ENCODE measurements around the gene PATZ1.

PATZ1 gene

DNA sequence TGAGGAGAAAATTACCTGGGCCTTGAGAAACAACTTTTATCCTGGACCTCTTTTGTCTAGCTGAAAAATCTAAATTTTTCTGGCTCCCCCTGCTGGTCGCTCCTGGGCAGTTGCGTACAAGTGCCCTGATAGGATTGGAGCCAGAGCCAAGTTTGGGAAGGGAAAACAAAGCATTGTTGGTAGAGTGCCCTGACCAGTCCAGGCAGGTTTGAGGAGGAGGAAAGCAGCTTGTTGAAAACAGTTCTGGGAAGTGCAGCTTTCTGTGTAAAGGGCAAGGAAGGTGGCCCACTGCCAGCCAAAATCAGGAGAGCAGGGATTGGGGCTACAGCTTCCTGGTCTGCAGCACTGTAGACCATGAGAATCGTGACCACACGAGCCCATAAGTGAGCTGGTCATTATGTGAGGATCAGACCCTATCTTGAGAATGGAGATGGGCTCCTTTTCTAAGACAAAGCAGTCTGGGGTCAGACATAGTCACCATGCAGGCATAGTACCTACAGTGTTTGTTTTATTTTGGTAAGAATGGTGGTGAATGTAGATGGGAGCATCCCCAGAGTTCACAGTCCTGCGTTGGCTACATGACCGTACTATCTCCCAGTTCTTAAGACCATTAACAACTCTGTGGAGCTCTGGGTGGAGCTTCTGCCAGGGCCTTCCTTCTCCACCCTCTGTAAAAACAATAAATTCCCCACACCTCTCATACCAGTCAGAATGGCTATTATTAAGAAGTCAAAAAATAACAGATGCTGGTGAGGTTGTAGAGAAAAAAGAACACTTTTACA lies 32.6 kb downstream of the PATZ1 start:
- DNase-seq = peak; percentile 82

DNA sequence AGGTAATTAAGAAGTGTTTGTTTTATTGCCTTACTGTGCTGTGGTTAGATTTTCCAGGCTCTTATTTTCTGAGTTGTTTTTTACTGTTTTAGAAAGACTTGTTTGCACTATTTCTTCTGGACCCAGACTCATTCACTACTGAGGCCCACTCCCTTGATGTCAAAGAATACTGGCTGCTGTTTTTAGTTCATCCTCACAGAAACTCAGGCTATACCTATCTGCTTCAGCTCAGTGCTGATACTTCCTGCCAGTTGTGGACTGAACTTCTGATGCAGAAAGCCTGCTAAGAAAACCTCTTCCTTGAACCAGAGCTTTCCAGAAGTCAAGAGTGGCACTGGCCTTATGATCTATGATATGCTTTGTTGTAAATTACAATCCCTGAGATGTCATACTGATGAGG lies 38.0 kb downstream of the PATZ1 start:
- no peak for DNase-seq

DNA sequence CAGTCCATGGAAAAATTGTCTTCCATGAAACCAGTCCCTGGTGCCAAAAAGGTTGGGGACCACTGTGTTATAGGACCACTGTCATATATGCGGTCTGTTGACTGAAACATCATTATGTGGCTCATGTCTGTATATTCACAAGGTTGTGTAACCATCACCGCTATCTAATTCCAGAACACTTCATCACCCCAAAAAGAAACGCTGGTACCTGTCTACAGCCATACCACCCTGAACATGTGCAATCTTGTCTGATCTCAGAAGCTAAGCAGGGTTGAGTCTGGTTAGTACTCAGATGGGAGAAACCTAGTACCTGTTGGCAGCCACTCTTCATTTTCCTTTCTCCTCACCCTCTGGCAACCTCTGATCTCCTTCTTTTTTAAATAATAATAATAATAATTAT lies 41.0 kb downstream of the PATZ1 start:
- no peak for DNase-seq

DNA sequence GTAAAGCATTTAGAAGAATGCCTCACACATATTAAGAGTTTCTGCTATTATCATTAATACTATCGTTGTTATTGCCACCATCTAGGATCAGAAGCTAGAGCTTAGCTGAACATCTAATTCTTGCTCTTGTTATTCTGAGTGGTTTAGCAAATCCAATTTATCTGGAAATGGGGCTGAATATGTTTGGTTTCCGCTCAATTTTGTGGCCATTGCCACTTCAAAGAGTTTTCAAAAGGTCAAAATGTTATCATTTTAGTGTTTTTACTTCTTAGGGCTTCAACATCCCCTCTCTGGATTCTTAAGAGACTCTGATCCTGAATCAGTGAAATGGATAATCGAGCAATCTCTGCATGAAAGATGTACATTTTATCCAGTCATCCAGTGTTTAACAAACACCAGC lies 43.6 kb downstream of the PATZ1 start:
- DNase-seq = no peak

DNA sequence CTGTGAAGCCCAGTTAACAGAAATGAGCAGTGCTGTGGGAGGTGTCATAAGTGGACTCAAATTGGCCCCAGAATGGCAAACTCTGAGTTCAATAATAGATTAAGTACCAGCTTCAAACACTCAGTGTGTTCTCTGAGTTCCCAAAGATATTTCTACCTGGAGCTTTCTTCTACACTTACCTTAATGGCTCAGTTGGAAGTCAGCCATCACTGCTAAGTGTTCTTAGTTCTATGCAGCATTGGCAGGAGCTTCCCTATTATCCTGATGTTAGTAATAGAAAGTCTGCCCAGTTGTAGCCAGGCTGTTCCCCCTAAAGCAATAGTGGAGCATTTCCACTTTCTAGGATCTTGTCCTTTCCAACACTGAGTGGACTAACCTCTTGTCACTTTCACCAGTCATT lies 44.1 kb downstream of the PATZ1 start:
- DNase-seq = no peak

DNA sequence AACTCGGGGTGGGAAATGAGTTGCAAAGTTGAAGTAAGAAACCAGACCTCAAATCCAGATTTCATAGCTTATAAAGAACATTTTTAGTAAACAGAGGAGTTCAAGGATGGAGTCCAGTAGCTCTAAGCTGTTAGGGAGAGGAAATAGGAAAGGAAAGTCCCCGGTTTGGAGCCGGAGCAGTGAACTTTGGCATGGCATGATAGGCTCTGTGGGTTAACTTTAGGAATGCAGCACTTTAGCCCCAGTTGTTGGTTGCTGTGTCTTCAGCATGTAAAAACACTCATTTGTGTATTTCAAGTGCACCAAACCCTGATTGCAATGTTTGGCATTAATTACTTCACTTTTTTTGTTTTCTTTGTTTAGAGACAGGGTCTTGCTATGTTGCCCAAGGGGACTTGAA lies 45.2 kb downstream of the PATZ1 start:
- DNase-seq = no peak

DNA sequence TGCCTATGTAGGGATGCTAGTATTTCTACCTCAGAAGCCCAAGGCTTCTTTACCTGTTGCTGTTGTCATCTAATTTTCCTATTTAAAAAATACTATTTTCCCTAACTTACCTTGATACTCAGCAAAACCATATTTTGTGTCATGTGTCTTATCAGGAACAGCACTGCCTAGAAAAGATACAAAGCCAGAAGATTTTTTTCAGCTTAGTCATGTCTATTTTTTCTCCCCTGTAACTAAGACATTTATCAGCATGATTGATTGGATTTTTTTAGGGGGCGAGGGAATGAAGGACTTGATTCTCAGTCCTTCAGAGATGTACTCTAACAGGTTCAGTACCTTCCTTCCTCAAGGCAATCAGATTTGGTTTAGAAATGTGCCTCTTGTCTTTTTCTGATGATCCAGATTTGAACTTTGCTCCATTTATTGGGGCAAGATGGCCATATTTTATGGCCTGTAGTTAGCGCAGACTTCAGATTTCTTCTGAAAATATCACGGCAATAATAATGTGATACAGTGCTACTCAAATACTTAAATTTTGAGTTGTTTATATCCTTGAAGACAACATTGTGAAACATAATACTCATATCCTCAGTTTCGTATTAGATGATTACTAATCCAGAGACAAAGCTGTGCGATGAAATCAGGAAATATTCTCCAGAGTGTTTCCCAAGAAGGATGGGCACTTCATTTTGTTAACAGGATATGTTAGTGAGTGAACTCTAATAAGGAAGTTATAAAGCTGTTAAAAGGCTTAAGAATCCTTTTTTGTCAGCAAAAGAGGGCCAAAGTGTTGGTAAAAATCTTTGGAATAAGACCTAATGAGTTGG lies 50.1 kb downstream of the PATZ1 start:
- DNase-seq = no peak

DNA sequence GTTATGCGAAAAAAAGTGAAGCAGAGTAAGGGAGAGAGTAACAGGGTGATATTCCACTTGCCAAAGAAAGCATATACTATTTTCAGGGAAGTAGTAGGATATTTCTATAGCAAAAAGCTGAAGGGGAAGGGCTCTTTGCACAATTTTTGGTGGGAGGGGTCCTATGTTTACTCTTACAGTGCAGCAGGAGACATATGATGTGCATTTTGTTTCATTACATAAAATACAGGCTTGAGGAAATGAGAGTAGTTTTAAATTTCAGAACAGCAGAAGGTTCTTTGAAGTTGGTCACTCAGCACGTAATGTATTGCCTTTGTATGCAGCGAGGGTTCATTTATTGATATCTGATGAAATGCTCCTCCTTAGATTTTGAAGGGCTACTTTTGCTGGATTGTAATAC lies 50.8 kb downstream of the PATZ1 start:
- DNase-seq = no peak

DNA sequence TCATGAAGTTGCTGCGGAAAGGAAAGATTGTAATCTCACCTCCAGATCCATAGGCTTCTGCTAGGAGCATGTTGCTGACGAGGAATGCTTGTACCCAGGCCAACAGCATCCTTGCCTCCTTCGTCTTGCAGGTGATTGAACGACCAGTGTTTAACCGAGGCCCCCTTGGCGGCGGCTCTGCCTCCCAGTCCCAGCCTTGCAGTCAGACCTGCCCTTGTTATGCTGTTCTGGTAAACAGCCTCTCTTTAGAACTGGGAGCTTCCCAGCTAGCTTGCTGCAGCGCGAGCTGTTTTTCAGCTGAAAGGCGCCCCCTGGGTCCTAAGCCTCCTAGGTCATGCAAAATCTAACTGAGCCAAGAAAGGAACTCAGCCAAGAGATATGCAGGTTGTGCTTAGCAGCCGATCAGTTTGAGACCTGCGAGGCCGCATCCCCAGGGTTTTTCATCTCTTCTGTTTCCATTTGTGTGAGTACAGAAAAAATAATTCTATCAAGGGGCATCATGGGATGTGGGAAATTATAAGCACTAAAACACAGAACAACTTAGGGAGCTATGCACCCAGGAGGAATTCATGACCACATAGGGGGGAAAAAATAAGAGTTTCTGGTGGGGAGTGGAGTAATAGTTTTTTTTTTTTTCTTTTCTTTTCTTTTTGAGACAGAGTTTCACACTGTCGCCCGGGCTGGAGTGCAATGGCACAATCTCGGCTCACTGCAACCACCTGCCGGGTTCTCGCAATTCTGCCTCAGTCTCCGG lies 53.7 kb downstream of the PATZ1 start, which contains the start of gene PIK3IP1:
Gene PIK3IP1 (minus strand): TSS at position 253 of the 754 bp plus-strand sequence. CDS start 144 bp downstream, at position 109.
- DNase-seq = peak; percentile 94

DNA sequence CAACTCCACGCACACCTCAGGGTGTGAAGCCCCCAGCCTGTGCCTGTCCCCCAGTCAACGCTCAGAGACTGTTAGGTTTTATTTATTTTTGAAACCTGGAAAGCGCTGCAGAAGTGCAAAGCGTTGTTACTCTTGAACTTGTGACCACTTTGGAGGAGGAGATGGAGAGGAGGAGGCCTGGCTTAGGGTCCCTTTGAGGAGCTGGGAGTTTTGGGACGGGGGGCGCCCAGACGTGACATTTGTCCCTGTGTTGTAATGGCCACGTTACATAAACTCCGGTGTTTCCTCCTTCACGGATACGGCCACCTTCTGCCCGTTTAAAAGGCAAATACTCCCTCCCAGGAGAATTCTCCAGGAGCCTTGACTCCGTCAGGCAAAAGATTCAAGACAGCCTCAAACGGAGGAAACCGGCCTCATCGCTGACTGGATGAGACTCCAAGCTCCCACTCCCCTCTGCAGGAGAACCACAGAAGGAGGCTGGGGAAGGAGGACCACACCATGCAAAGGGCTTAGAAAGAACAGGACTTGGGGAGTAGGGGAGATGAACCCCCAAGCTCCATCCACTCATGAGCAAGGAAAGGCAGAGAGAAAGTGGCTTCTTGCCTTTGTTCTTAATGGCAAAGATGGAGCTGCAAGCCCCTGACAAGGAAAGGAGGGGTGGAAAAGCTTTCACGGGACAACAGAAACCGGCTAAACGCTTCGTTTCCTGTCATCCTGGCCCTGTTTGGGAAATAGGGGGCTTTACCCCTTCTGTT lies 54.5 kb downstream of the PATZ1 start:
- peak; percentile 81 for DNase-seq

DNA sequence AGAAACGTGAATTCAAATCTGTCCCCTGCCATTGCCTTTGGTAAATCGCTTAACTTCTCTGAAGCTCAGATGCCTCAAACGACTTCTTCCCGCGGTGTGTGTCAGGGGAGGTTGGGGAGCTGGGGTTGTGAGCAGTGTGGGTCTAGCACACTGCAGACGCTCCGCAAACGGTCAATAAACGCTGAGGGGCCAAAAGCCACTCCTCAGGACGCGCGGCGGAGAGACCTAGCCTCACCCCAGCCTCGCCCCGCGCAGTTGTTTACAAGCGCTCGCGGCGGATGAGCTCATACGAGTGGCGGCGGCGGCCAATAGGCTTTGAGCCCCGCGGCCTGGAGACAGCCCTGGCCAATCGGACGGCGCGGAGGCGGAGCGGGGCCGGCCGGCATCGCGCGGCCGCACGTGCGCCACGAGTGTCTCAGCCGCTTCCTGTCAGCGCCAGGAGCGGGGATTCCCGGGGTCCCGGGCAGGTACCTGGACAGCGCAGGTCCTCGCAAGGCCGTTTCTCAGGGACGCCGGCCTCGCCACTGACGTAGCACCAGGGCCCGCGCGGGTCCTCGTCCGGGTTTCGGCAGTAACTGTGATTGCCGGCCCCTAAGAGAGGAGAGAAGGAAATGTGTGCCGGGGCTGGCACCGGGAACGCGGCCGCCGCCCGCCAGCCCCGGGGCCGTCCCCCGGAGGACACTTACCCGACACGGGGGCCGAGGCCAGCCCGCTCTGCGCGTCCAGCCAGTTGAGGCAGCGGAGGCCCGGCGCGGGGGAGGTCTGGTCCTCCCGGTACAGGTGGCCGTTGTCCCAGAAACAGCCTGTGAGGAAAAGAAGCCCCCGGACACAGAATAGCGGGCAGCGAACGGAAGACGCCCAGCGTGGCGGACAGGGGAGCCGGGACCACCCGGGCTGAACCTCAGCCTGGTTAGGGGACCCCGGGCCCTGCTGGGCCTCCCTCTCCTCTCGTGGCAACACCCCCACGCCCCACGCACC lies 55.4 kb downstream of the PATZ1 start:
- peak; percentile 96 for DNase-seq

DNA sequence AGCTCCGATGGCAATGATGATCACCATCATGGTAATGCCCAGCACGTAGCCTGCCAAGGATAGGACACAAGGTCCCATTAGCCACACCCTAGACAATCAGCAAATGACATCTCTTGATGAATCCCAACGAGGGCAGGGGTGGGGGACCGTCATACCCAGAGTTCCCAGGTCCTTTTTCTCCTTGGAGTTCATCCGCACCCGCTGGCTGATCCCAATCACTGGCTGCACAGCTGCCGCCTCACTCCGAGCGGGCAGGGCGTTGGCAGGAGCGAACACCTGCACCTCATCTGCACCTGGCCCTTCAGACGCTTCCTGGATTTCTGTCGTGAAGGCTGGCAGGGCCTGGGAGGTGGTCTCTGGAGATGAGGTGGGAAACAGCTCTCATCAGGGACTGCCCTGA lies 56.8 kb downstream of the PATZ1 start:
- DNase-seq = no peak

DNA sequence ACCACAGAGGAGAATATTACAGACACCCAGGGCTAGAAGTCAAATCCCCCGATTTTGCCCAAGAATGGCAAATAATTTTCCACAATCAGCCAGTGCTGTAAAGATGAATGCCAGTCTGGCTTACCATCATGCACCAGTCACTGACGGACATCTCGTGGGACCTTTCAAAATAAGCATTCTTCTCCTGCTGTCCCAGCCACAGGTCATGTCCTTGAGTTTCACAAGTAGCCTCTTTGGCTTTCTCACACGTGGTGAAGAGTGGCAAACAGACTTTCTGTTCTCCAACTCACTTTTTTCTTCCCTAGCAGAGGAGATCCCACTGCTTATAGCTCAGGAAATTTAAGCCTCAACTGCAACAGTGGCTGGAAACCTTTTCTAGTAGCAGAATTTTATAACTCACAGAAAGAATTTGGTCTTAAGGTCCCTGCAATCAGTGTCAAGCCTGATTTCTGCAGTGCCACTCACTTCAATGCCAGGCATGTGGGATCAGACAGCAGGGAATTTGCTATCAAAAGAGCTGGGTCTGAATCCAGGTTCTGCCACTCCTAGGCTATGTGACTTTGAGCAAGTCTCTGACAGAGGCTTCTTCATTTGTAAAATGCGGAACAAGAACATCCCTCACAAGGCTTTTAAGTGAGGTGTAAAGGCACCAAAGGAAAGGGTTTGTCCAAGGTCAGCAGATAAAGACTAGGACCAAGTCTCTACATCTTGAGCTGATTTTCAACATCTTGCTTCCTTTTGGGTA lies 57.5 kb downstream of the PATZ1 start:
- no peak for DNase-seq

DNA sequence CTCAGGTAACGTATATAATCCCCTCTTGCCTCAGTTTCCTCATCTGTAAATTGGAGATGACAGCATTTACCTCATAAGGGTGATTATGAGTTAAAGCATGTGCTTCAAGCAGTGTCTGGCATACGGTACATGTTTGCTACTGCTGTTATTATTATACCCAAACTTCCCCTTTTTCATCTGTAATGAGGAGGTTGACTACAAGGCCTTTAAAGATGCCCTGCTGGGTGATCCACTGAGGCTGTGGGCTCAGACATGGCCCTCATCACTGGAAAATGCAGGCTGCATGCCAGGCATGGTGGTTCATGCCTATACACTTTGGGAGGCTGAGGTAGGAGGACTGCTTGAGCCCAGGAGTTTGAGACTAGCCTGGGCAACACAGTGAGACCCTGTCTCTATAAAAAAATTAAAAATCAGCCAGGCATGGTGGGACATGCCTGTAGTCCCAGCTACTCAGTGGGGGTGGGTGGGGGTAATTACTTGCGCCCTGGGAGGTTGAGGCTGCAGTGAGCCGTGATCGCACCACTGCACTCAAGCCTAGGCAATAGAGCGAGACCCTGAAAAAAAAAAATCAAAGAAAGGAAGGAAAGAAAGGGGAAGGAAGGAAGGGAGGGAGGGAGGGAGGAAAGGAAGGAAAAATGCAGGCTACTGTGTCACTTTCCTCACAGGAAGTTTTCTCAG lies 58.2 kb downstream of the PATZ1 start:
- DNase-seq = no peak

DNA sequence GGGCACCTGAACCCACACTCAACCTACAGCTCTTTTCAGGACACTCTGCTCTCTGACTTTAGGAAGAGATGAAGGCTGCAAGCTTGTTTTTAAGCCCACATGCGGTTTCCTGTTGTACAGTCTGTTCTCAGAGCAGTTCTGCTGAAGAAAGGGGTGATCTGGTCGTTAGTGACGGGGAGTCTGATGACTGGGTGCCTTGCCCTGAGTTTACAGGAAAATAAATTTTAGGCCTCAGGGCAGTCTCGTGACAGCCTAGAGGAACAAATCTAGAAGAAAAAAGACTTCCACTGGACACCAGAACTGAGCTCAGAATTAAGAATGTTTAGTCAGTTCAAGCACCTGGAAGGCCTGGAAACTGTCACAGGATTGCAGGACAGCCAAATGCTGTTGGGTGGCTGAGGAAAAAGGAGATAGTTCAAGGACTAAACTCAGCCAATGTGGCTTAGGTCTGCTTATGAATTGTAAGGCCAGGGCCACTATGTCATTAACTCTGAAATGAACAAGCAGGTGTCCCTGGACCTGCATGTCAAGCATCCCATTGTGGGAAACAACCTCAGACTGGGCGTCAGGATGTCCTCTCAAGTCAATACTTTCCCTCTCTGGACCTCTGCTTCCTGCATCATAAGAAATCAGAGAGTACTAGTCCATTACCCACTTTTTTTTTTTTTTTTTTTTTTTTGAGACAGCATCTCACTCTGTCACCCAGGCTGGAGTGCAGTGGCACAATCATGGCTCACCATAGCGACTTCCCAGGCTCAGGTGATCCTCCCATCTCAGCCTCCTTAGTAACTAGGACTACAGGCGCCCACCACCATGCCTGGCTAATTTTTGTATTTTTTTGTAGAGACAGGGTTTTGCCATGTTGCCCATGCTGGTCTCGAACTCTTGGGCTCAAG lies 59.5 kb downstream of the PATZ1 start:
- no peak for DNase-seq

DNA sequence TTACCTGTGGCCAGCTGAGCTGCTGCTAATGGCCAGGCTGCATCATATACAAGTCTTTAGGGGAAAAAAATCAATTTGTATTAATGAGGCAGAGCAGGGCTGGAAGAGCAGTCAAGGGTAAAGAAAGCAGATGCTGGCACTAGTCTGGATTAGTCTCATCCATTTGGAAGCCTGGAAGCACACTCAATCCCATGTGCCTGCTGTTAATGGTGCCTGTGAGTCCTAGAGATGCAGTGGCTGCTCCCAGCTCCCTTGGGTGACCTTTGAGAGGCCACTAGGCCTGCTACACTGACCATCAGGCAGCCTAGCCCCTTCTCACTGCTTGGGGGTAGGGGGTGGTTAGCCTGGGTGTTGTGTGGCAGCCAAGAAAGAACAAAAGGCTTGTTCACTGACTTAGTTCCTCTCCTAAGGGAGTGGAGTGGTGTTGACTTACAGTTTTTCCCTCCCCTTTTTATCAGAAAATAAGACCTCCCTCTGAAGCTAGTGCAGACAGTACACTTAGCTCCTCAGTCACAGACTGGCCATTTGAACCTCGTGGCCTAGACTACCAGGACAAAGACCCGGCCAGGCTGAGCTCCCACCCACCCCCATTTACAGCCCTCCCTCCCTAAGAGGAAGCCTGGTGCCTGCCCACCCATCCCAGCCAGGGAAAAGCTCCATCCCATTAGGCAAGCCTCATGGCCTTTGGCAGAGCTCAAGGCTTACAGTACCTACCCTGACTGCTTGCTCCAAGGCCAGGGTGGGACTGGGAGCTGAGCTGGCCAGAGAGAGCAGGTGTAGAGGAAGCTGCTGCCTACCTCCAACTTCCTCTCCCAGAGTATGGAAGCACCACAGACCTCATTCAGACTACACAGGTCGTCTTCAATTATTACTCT lies 61.6 kb downstream of the PATZ1 start:
- DNase-seq = peak; percentile 86

DNA sequence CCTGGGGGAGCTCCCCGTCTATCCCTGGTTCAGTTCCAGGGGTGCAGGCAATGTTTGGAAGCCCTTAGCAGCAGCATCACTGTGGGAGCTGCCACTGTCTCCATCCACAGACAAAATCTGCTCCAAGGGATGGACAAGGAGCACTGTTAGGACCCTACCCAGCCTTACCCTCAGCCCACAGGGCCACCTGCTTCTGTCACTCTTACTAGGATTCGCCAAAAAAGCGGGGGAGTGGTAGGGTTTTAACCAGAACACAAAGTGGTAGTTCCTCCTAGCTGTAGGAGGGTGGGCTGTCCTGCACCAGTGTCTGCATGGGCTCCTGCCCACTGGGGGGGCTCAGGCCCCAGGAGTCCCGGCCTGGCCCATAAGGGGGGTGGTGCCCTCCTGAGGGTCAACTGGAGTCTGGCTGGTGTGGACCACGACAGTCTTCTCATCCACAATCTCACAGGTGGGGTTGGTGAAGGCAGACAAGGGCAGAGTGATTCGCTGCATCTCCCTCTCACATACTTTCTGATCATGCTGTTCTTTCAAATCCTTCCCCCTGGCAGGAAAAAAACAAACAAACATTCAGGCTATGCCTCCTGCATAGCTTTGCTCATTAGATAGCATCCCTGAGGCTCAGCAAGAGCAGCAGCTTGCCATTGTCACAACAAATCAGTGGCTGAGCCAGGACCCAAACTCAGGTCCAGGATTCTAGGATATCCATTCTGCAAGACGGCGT lies 63.2 kb downstream of the PATZ1 start:
- no peak for DNase-seq
